Suppressor macrophage treated with lipopolysaccharide for 1 hour (primary cell): ENCODE results near the gene RECK.
"Not testable (repeated sequence)": the region's sequence is repeated elsewhere in the genome, so short reads cannot be mapped to it uniquely, and the experiment has no call there.

Experiments used
- DNase-seq, 3 donors: peaks; one replicate each; pipeline ENCODE4 v3.0.0-alpha.2; 2020 to 2022

Gene RECK

DNA sequence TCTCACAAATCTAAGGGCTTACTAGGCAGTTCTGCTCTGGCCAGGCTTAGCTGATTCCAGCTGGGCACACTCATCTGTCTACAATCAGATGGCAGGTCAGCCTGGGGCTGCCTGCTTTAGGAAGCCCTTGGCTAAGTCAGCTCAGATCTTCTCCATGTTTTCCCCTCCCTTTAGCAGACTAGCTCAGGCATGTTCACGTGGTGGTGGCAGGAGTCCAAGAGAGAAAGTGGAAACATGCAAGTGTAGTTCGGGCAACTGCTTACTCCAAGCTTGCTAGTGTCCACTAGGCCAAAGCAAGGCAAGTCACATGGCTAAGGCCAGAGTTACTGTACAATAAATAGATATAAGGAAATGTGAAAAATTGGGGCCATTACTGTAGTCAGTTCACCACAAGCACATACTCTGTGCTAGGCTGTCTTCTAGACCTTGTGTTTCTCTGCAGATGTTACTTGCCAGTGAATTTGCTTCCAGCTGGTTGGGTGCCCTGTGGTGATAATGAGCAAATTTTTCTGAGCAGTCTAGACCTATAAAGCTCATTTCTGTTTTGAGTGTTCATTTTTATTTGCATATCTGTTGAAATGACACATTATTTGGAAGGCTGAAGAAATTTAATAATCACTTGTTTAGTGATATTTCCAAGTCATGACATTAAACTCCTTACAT is 38.3 kb downstream of the RECK start:
- peak; percentile 25 to 44 (median 28) for DNase-seq

DNA sequence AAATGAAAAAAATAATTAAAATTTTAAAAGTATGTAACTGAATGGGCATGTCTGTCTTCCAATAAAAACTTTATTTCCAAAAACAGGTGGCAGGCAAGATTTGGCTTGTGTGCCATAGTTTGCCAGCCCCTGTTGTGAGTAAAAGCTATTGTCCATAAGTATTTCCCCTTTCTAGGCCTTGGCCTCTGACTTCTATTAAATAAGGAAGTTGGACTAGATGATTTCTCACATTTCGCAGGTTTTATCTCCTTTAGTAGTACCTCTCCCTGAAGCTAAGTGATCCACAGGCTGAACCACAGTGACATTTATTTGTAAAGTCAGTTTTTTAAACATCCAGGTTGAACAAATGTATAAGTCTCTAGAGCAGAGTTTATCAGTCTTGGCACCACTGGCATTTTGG is 41.3 kb downstream of the RECK start:
- peak; percentile 37 to 60 (median 57) for DNase-seq

DNA sequence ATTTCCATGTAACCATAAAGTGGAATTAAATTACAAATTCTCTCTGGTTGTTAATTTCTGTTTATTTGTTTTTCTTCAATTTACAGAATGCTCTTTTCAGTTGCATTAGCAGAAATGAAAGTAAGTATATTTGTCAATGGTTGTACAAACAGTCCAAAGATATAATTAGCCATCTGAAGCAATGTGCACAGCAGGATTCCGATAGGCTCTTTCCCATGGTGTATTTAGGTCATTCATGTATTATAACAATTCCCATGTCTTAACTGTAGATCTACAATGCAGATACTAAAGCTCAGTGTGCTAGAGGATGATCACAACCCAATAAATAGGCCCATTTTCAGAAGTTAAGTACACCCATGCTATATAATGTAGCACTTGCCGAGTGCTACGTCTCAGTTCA is 43.8 kb downstream of the RECK start:
- DNase-seq = no peak

DNA sequence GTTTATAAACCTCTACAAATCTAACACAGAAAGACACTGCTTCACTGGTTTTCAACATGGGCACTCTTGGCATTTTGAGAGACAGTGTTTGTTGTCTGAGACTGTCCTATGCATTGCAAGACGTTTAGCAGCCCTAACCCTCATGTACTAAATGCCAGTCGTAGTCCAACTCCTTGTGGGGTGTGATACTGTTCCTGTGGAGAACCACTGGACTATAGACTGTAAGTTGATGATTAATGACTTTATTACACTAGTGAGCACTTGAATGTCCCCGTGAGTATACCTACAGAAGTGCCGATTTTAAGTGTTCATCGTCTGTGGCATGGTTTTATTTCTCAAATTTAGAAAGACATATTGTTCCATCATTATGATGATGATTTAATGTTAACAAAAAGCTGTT is 46.2 kb downstream of the RECK start:
- DNase-seq = no peak

DNA sequence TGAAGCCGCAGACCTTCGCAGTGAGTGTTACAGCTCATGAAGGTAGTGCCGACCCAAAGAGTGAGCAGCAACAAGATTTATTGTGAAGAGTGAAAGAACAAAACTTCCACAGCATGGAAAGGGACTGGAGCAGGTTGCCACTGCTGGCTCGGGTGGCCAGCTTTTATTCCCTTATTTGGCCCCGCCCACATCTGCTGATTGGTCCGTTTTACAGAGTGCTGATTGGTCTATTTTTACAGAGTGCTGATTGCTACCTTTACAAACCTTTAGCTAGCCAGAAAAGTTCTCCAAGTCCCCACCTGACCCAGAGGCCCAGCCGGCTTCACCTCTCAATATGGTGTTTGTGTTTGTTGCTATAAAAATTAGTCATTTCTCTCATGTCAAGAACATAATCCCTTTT is 49.7 kb downstream of the RECK start:
- DNase-seq = no peak

DNA sequence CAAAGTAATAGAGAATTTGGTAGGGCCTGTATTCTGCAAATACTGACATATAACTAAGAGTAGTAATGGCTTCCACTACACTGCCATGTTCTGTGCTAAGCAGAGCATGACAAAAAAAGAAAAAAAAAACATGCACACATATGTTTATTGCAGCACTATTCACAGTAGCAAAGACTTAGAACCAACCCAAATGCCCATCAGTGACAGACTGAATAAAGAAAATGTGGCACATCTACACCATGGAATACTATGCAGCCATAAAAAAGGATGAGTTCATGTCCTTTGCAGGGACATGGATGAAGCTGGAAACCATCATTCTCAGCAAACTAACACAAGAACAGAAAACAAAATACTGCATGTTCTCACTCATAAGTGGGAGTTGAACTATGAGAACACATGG is 50.3 kb downstream of the RECK start:
- DNase-seq = not testable (repeated sequence)

DNA sequence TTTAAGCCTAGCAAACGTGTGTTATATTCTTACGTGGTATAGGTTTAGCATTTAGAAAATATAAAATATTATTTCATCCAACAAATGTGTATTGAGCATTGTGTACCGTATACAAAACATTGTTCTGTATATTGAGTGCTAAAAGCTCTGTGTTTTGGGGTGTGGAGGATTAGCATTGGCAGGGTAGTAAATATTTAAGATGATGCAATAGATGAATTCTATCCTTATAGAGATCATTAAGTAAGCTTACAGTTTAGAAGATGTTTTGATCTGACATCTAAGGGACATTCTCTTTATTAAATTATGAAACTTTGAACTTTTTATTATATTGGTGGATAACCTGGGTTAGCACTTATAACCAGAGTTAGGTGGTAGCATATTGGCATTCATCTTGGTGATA is 51.3 kb downstream of the RECK start:
- no peak for DNase-seq

DNA sequence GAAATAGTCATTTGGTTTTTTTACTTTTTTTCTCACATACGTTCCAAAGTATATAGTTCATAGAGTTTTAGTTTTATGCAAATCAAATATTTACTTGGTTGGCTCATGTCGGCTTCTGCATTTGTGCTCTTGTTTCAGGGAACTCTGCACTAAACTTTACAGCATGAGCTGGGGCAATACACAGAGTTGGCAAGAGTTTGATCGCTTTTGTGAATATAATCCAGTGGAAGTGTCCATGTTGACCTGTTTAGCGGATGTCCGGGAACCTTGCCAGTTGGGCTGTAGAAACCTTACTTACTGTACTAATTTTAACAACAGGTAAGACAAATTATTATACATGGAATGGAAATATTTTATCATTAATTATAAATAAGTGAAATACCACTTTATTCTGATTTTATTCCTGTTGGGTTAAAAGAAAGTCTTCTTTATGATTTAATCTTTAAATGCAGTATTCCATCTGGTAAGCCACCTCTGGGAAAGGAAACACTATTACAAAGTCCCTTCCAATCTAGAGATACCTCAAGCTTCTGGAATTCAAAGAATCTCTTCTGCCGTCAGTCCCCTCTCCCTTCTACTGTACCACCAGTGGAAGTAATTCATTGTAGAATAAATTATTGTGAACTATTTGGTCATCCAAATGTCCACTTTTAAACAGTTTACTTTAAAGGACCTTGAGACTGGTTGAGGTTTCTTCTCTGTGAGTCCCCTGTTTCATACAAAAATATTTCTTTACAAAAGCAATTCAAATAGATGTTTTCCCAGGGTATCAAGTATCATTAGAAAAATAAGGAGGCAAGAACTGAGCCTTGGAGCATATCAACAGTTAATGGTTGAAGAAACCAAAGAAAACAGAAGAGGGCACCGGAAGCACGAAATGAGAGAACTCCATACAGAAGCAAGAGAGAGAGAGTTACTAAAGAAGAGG is 54.6 kb downstream of the RECK start:
- DNase-seq = peak in 2 of 3 donors; percentile 5 to 8

DNA sequence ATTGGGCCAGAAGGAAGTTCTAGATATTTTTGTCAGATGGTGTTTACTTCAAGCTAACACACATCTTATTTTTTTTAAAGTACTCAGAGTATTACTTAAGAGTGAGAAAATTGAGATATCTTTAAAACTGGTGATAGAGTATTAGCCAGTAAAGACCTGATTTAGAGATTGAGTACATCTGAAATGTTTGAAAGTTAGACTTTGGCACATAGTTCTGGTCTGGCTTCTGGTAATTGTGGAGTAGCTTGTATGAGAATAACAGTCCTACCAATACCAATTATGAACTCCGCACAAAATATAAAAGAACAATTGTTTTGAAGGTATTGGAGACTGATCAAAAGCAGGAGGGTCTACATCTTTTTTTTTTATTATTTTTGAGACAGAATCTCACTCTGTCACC is 55.3 kb downstream of the RECK start:
- no peak for DNase-seq

DNA sequence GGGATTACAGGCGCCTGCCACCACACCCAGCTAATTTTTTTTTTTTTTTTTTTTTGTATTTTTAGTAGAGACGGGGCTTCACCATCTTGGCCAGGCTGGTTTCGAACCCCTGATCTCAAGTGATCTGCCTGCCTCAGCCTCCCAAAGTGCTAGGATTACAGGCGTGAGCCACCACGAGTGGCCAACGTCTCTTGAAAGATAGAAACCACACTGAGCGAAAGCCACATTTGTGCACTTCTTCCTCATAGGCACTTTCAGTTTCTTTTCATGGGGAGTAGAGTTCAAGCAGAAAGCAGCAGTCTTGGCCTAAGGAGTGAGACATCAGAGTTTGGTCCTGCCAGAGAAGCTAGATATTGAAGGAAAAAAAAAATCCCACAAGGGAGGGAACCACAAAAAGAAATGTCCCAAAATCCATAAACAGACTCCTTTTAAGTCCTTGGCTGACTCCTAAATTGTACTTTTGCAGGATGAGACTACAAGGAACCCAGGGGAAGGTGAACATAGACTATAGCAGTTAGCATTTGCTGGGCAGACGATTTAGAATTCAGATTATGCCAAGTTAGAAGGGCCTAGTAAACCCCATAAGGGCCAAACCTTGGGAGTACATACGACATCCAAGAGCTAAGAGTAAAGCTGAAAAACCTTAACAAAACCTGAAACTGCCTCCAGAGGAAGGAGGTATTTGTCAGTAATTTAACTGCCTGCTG is 55.9 kb downstream of the RECK start:
- DNase-seq = peak; percentile 69 to 83 (median 73)

DNA sequence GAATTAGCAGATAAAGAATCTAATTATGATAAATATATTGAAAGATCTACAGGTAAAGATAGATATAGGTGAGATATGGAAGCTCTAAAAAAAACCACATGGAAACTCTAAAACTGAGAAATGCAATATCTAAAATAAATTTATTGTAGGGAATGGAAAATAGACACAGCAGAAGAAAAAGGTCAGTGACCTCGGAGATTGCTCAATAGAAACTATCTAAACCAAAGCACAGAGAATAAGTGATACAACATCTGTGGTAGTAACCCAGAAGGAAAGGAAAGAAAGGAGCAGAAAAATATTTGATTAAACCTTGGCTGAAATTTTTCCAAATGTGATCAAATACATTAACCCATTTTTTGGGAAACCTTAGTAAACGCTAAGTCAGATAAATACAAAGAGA is 56.7 kb downstream of the RECK start:
- DNase-seq = peak in 1 of 3 donors; percentile 11

DNA sequence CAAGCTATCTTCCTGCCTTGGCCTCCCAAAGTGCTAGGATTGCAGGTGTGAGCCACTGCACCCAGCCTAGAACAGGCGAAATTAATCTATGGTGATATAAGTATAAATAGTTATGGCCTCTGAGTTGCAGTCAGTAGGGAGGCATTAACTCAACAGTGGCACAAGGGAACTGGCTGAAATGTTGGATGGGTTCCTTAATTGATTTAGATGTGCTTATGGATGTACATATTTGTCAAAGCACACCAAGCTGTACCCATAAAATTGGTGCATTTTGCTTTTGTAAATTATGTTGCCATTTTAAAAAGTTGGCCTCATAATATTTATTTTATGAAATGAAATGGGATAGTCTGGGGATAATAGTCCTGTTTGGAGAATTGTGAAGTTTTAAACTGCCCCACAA is 63.0 kb downstream of the RECK start:
- DNase-seq = no peak

DNA sequence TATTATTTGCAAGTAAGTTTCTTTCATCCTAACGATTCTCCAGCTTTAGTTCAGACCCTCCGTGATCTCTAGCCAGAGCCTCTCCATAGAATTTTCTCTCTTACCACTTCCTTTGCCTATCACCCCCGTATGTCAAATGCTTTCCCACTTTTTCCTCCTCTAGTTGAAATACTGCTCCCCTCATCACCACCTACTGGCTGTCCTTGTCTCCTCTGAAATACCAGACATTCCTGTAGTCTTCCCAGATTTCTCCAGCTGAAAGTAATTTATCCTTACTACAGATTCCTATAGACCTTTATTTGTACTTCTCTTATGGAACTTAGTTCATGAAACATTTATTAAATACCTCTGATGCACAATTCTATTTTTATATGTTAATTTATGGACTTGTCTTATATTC is 63.8 kb downstream of the RECK start:
- no peak for DNase-seq

DNA sequence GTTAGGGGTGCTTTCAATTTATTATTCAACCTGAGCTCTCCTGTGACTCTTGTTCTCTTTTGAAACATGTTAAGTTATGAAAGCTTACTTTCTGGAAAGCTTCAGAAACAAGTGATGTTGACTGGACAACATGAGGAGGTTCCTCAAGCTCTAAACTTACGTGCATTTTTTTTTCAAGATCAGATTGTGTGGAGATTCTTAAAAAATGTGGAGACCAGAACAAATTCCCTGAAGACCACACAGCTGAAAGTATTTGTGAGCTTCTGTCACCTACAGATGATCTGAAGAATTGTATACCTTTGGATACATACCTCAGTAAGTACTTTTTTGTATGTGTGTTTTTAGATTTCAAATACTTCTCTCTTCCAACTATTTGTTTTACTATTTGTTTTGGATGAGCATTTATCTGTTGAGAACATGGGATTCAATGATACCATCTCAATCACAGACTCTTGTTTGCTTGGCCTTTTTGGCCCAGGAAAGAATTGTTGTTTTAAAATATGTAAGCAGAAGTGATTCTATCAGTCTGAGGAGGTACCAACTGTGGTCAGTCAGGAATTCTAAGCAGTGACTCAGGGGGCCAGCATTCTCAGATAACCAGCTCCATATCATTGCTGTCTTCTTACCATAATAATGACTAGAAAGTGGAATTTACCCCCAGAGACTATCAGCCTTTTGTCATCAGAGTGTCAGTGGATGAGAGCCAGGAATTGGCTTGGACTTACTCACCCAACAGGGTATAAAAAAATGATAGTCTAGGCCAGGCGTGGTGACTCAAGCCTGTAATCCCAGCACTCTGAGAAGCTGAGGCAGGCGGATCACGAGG is 65.4 kb downstream of the RECK start:
- peak; percentile 16 to 60 (median 32) for DNase-seq

DNA sequence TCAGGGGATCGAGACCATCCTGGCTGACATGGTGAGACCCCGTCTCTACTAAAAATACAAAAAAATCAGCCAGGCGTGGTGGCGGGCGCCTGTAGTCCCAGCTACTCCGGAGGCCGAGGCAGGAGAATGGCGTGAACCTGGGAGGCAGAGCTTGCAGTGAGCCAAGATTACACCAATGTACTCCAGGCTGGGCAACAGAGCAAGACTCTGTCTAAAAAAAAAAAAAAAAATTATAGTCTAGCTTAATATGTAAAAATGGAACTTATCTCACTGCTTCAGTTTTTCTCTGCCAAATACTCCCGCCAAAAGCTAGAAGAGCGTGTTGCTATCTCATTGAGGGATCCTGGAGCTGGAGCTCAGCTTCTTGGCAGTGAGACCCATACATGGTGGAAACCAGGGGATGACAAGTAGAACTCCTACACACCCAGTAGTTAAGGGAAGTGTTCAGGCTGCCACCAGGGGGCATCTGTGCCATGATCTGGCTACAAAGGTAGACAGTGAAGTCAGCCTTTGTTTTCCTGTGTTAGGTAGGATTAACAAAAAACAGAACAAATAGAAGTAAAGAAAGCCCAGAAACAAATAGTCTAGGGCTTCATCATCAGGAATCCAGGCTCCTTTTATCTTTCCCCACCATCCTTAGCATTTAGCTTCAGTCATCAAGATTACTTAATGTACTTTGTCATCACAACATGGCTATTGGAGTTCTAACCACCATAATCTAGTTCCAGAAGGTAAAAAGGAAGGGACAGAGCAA is 66.2 kb downstream of the RECK start:
- DNase-seq = peak; percentile 88 to 94 (median 91)

DNA sequence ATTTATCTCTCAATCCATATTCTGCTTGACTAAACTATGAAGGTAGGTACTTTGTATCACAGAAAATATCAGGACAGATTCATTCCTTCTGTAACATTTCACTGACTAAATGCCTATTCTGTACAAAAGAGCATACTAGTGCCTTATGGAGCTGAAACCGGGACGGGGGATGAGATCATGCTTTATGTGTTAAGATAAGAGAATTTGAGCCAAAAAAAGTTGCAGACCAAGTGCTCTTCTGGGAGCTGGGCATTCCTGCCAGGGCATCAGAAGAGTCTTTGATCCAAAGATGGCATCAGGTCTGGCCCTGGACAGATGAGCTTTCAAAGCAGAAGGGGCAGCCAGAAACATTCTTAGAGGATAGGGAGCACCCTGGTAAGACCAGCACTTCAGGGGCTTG is 72.4 kb downstream of the RECK start:
- DNase-seq = no peak

DNA sequence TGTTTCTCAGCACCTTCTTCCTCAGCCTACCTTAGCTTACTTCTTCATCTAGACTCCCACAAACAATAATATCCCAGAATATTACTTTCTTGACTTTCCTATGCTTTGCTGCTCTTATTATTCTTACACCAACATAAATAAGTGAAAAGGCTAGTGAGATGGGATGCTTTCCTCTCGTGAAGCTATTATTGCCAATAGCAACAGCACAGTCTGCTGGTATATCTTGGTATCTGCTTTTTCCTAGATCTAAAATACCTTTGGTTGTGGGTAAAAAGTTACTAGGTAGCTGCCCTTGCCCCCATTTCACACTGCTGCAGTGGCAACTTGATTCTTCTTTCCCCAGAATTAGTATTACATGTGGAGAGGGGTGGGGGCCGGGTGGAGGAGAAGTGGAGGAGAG is 73.7 kb downstream of the RECK start:
- DNase-seq = no peak

DNA sequence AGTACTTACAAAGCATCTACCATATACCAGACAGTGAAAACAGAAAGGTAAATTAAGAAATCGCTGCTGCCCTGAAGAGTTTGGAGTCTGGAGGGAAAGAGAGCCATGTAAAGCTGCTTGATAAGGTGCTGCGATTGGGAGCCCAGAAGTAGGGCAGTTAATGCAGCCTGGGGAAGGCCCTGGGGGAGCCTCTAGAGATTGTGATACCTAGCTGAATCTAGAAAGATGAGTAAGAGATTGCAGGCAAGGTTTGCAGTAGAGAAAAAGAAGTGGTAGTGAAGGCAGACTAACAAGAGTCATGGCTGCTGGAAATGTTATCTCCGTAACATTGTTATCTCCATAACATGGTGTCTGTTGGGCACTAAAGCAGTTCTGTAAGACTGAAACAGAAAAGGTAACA is 75.8 kb downstream of the RECK start:
- DNase-seq = no peak

DNA sequence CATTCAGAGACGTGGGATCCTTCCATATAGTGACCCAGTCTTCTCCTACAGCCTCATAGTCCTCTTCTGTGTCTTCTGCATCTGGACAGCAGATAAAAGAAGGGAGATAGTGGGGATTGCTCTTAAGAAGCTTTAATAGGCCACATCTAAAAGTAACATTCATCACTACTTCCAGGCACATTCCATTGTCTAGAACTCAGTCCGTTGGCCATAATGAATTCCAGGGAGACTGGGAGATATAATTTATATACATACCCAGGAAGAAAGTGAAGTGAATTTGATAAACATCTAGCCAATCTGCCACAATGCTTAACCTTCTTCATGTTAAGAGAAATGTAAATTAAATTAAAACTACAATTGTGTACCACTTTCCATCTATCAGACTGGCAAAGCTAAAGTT is 77.3 kb downstream of the RECK start:
- no peak for DNase-seq

DNA sequence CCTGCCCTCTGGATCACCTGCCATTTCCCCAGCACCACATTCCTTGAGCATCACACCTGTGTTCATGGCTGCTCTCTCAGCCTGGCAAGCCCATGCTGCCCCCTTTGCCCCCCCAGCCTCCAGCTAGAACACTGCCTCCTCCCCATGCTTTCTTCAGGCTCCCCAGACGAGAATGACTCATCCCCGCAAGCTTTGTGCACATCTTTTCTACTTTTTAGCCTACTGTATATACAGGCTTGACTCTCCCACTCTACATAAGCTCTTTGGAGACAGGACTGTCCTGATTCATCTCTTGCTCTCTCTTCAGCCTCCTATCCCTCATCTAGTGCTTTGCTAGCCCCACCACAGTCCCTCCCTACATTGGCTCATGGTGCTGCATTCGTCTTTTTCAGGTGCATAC is 79.9 kb downstream of the RECK start:
- no peak for DNase-seq

DNA sequence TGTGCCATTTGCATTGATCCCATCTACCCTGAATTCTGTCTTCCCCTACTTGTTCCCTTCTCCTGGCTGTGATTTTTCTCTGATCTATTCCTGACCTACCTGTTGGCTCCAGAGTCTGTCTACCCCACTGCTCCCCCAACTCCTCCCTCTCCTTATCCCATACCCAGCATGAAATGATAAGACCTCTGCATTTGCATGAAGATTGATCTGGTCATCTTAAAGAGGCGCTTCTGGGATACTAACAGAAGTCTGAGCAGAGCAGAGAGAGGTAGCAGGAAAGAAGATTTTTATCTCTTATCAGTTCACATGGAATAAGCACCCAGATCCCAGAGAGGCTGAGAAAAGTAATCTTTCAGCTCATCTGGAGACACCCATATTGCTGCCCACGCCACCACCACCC is 81.5 kb downstream of the RECK start:
- DNase-seq = no peak

DNA sequence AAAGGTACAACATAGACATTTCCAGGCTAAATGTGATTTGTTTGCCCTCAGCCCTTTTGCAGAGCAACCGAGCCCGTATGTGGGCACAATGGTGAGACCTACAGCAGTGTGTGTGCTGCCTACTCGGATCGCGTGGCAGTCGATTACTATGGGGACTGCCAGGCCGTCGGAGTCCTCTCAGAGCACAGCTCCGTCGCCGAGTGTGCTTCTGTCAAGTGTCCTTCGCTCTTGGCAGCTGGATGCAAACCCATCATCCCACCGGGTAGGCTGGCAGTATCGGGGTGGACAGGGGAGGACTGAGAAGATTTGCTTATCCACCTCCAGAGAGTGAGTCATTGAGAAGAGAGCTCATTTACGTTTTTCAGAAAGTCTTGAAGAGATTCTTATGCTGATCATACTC is 82.0 kb downstream of the RECK start:
- no peak for DNase-seq
